Neural crest cell (in vitro differentiated cells): Measurements from ENCODE around the gene PICK1. TPM values are rescaled to one million over a fixed set of nuclear protein-coding genes. Genes with fewer than 3 reads are reported as not detected.

Experiments
- DNase-seq: peaks from one replicate; pipeline ENCODE4 v3.0.0; 2021; ENCODE audit warnings: low read depth, mixed read lengths, low spot score
- H3K27ac Mint-ChIP-seq: one replicate; pipeline ENCODE4 v1.8.0; 2021; ENCODE audit warnings: mild to moderate bottlenecking, mixed read lengths; ENCODE audit not compliant: unreplicated experiment
- H3K27me3 Mint-ChIP-seq: 2 replicates; pipeline ENCODE4 v1.8.0; 2021; ENCODE audit warnings: low read depth, mild to moderate bottlenecking, mixed read lengths
- H3K36me3 Mint-ChIP-seq: 2 replicates; pipeline ENCODE4 v1.8.0; 2021; ENCODE audit warnings: low read depth, mild to moderate bottlenecking, mixed read lengths
- H3K4me1 Mint-ChIP-seq: 2 replicates; pipeline ENCODE4 v1.8.0; 2021; ENCODE audit warnings: mixed read lengths
- H3K4me3 Mint-ChIP-seq: one replicate; pipeline ENCODE4 v1.8.0; 2021; ENCODE audit warnings: mild to moderate bottlenecking, mixed read lengths
- H3K9me3 Mint-ChIP-seq: 2 replicates; pipeline ENCODE4 v1.8.0; 2021; ENCODE audit warnings: mixed read lengths
- CTCF ChIP-seq: fragments of 200-600 bp; sonication (generic); conservative IDR thresholded peaks from 2 replicates; pipeline ENCODE4 v1.5.0; 2021; ENCODE audit warnings: antibody characterized with exemption, mild to moderate bottlenecking
- total RNA-seq: library from RNA; stranded (reverse); gene quantifications from 2 replicates; pipeline ENCODE4 v1.2.1, GENCODE V29; 2021

PICK1 gene
- total RNA-seq, 1 donor from 2014 or later = 24.0 TPM

- TF ChIP-seq CTCF = peak; percentile 50
- no peaks in the 10 kb centered on the region for H3K36me3 Mint-ChIP-seq
- H3K27me3 Mint-ChIP-seq = peaks cover under 1% of the 10 kb centered on the region
- no peak for DNase-seq
- H3K27ac Mint-ChIP-seq = no peak overlapping the region
- no peak overlapping the region for H3K4me3 Mint-ChIP-seq
- peaks cover 23% of the 10 kb centered on the region for H3K4me1 Mint-ChIP-seq
- no peaks in the 10 kb centered on the region for H3K9me3 Mint-ChIP-seq
Measured at GRCh38 chr22:38074181-38075104, 17.2 kb downstream of the PICK1 start.

- Mint-ChIP-seq H3K27me3 (peaks cover 4% of the 10 kb centered on the region), H3K27ac (no peak overlapping the region), H3K9me3 (no peaks in the 10 kb centered on the region), H3K4me3 (peak overlapping the region; percentile 38), H3K36me3 (no peaks in the 10 kb centered on the region), H3K4me1 (peaks cover 14% of the 10 kb centered on the region)
- TF ChIP-seq CTCF = no peak
- DNase-seq = no peak
Measured at GRCh38 chr22:38075105-38075825, 18.1 kb downstream of the PICK1 start.

GRCh38 chr22:38075961-38076360, 18.8 kb downstream of the PICK1 start:
- DNase-seq = no peak
- Mint-ChIP-seq H3K36me3 (no peaks in the 10 kb centered on the region), H3K9me3 (no peaks in the 10 kb centered on the region), H3K4me1 (peaks cover 9% of the 10 kb centered on the region), H3K4me3 (no peak overlapping the region), H3K27me3 (peaks cover 4% of the 10 kb centered on the region), H3K27ac (no peak overlapping the region)
- no peak for TF ChIP-seq CTCF

- H3K4me1 Mint-ChIP-seq = peaks cover 9% of the 10 kb centered on the region
- no peak overlapping the region for H3K27ac Mint-ChIP-seq
- peaks cover 4% of the 10 kb centered on the region for H3K27me3 Mint-ChIP-seq
- no peaks in the 10 kb centered on the region for H3K36me3 Mint-ChIP-seq
- no peaks in the 10 kb centered on the region for H3K9me3 Mint-ChIP-seq
- DNase-seq = no peak
- no peak for TF ChIP-seq CTCF
- no peak overlapping the region for H3K4me3 Mint-ChIP-seq
Measured at GRCh38 chr22:38077096-38077495, 19.9 kb downstream of the PICK1 start.

GRCh38 chr22:38077595-38077994, 20.4 kb downstream of the PICK1 start:
- Mint-ChIP-seq H3K27me3 (peaks cover 4% of the 10 kb centered on the region), H3K27ac (no peak overlapping the region), H3K36me3 (no peaks in the 10 kb centered on the region), H3K9me3 (no peaks in the 10 kb centered on the region), H3K4me3 (no peak overlapping the region), H3K4me1 (peaks cover 9% of the 10 kb centered on the region)
- DNase-seq = no peak
- no peak for TF ChIP-seq CTCF
